CD4-positive, alpha-beta T cell treated with Interleukin-1 beta for 1 hour (primary cell): Measurements from ENCODE around the gene HMCN1.

ENCODE experiments used
- DNase-seq, 2 donors: peaks; one replicate each; pipeline ENCODE4 v3.0.0-alpha.2; 2020 to 2022

Gene HMCN1

GRCh38 chr1:185920602-185921001, 186.4 kb downstream of the HMCN1 start:
- DNase-seq: no peak

- DNase-seq: no peak
Measured at GRCh38 chr1:185921636-185922035, 187.4 kb downstream of the HMCN1 start.

GRCh38 chr1:185926588-185926987, 192.4 kb downstream of the HMCN1 start:
- DNase-seq: no peak

GRCh38 chr1:185929776-185930175, 195.6 kb downstream of the HMCN1 start:
- no peak for DNase-seq

GRCh38 chr1:185931438-185931837, 197.2 kb downstream of the HMCN1 start:
- DNase-seq: no peak

- DNase-seq: no peak
Measured at GRCh38 chr1:185933580-185933979, 199.4 kb downstream of the HMCN1 start.

GRCh38 chr1:185934476-185935189, 200.4 kb downstream of the HMCN1 start:
- no peak for DNase-seq

GRCh38 chr1:185935360-185935759, 201.2 kb downstream of the HMCN1 start:
- no peak for DNase-seq

GRCh38 chr1:185936641-185937040, 202.4 kb downstream of the HMCN1 start:
- no peak for DNase-seq

GRCh38 chr1:185938396-185938795, 204.2 kb downstream of the HMCN1 start:
- DNase-seq: no peak

- DNase-seq: no peak
Measured at GRCh38 chr1:185939142-185939541, 205.0 kb downstream of the HMCN1 start.

- DNase-seq: no peak
Measured at GRCh38 chr1:185942961-185943360, 208.8 kb downstream of the HMCN1 start.

- DNase-seq: no peak
Measured at GRCh38 chr1:185956881-185957280, 222.7 kb downstream of the HMCN1 start.

- DNase-seq: no peak
Measured at GRCh38 chr1:185957441-185958363, 223.5 kb downstream of the HMCN1 start.

GRCh38 chr1:185960422-185961321, 226.5 kb downstream of the HMCN1 start:
- DNase-seq: no peak

- no peak for DNase-seq
Measured at GRCh38 chr1:185961664-185962063, 227.5 kb downstream of the HMCN1 start.

GRCh38 chr1:185964946-185965345, 230.8 kb downstream of the HMCN1 start:
- DNase-seq: no peak

GRCh38 chr1:185965870-185966269, 231.7 kb downstream of the HMCN1 start:
- no peak for DNase-seq

GRCh38 chr1:185966471-185966870, 232.3 kb downstream of the HMCN1 start:
- no peak for DNase-seq

- no peak for DNase-seq
Measured at GRCh38 chr1:185969028-185969427, 234.8 kb downstream of the HMCN1 start.

GRCh38 chr1:185969524-185969991, 235.4 kb downstream of the HMCN1 start:
- DNase-seq: no peak

GRCh38 chr1:185971688-185972087, 237.5 kb downstream of the HMCN1 start:
- DNase-seq: no peak
